Liver (tissue), 9 donors: ENCODE measurements around the gene IL2RA. TPM values are rescaled to one million over a fixed set of nuclear protein-coding genes. Genes with fewer than 3 reads are reported as not detected.

Experiments
- DNase-seq: peaks from one replicate; pipeline ENCODE4 v3.0.0-alpha.2; 2017; ENCODE audit warnings: low spot score
- H3K27ac ChIP-seq, 2 donors: one replicate each; pipeline ENCODE4 v1.7.0; 2013; ENCODE audit warnings: inconsistent platforms in 2 of 2, low read length in 2 of 2, control low read depth in 1 of 2, low read depth in 1 of 2, mild to moderate bottlenecking in 1 of 2
- H3K27me3 ChIP-seq, 4 donors: one replicate each; pipeline versions ENCODE4 v1.6.1 to v1.7.0; 2013; ENCODE audit warnings: low read length in 3 of 4, inconsistent platforms in 1 of 4, mild to moderate bottlenecking in 1 of 4, moderate library complexity in 1 of 4; ENCODE audit not compliant: control insufficient read depth in 4 of 4, insufficient read depth in 4 of 4
- H3K36me3 ChIP-seq, 4 donors: one replicate each; pipeline versions ENCODE4 v1.6.1 to v1.7.0; 2013; ENCODE audit warnings: low read length in 3 of 4, mild to moderate bottlenecking in 3 of 4, low read depth in 1 of 4, moderate library complexity in 1 of 4; ENCODE audit not compliant: control insufficient read depth in 4 of 4, insufficient read depth in 3 of 4
- H3K4me1 ChIP-seq, 4 donors: one replicate each; pipeline versions ENCODE4 v1.6.1 to v1.7.0; 2013; ENCODE audit warnings: low read length in 3 of 4, mild to moderate bottlenecking in 3 of 4, moderate library complexity in 1 of 4; ENCODE audit not compliant: control insufficient read depth in 4 of 4, insufficient read depth in 4 of 4
- H3K4me3 ChIP-seq, 3 donors: one replicate each; pipeline versions ENCODE4 v1.6.1 to v1.7.0; 2013; ENCODE audit warnings: low read length in 3 of 3, control low read depth in 1 of 3, low read depth in 1 of 3, mild to moderate bottlenecking in 1 of 3
- H3K9ac ChIP-seq, 2 donors: one replicate each; pipeline ENCODE4 v1.7.0; 2013; ENCODE audit warnings: low read length in 2 of 2, mild to moderate bottlenecking in 2 of 2, moderate library complexity in 2 of 2, control low read depth in 1 of 2, low read depth in 1 of 2
- H3K9me3 ChIP-seq, 4 donors: one replicate each; pipeline versions ENCODE4 v1.6.1 to v1.7.0; 2013; ENCODE audit warnings: low read length in 3 of 4; ENCODE audit not compliant: control insufficient read depth in 4 of 4
- ATF3 ChIP-seq: IDR thresholded peaks from 2 replicates; pipeline ENCODE4 v1.6.1; 2016; ENCODE audit warnings: antibody characterized with exemption
- CTCF ChIP-seq: fragments of 150-350 bp; IDR thresholded peaks from 2 replicates; pipeline ENCODE4 v1.5.1; 2017; ENCODE audit warnings: improper control_type of control experiment, low read depth, low read length; ENCODE audit not compliant: missing input control
- EGR1 ChIP-seq, 2 donors: IDR thresholded peaks; 2 replicates each; pipeline ENCODE4 v1.6.1; 2016 to 2018; ENCODE audit warnings: antibody characterized with exemption in 2 of 2, low read depth in 2 of 2
- FOXA1 ChIP-seq: IDR thresholded peaks from 2 replicates; pipeline ENCODE4 v1.6.1; 2016; ENCODE audit warnings: antibody characterized with exemption
- FOXA2 ChIP-seq: IDR thresholded peaks from 2 replicates; pipeline ENCODE4 v1.6.1; 2016; ENCODE audit warnings: antibody characterized with exemption
- GABPA ChIP-seq, 2 donors: IDR thresholded peaks in 1 of 2; conservative IDR thresholded peaks in 1 of 2; 2 replicates each; pipeline ENCODE4 v1.6.1; 2016; ENCODE audit warnings: antibody characterized with exemption in 2 of 2, mild to moderate bottlenecking in 1 of 2, moderate library complexity in 1 of 2
- HNF4G ChIP-seq: IDR thresholded peaks from 2 replicates; pipeline ENCODE4 v1.6.1; 2016; ENCODE audit warnings: antibody characterized with exemption
- JUND ChIP-seq, 2 donors: IDR thresholded peaks; 2 replicates each; pipeline ENCODE4 v1.6.1; 2016; ENCODE audit warnings: antibody characterized with exemption in 2 of 2
- MAX ChIP-seq: IDR thresholded peaks from 2 replicates; pipeline ENCODE4 v1.6.1; 2016; ENCODE audit warnings: antibody characterized with exemption
- NR2F2 ChIP-seq: IDR thresholded peaks from 2 replicates; pipeline ENCODE4 v1.6.1; 2016; ENCODE audit warnings: antibody characterized with exemption
- RAD21 ChIP-seq, 2 donors: IDR thresholded peaks; 2 replicates each; pipeline ENCODE4 v1.6.1; 2016; ENCODE audit warnings: antibody characterized with exemption in 2 of 2, mild to moderate bottlenecking in 2 of 2
- SP1 ChIP-seq: IDR thresholded peaks from 2 replicates; pipeline ENCODE4 v1.6.1; 2018; ENCODE audit warnings: antibody characterized with exemption, mild to moderate bottlenecking
- TAF1 ChIP-seq: conservative IDR thresholded peaks from 2 replicates; pipeline ENCODE4 v1.6.1; 2016; ENCODE audit warnings: antibody characterized with exemption, mild to moderate bottlenecking
- YY1 ChIP-seq: IDR thresholded peaks from 2 replicates; pipeline ENCODE4 v1.6.1; 2016; ENCODE audit warnings: antibody characterized with exemption, mild to moderate bottlenecking
- ZBTB33 ChIP-seq: IDR thresholded peaks from 2 replicates; pipeline ENCODE4 v1.6.1; 2016; ENCODE audit warnings: antibody characterized with exemption
- WGBS: extraction: QIAGEN DNeasy Blood & Tissue Kit; methylation state at CpG from one replicate; pipeline ENCODE4 v1.1.7; 2013; 5-methylcytosine and 5-hydroxymethylcytosine counted together
- polyA plus RNA-seq, 2 donors: library from polyadenylated mRNA; stranded (reverse) in 1 of 2; unstranded in 1 of 2; fragments of 200-250 nt in 1 of 2; fragments of >200 nt in 1 of 2; fragmentation: Nextera tagmentation in 1 of 2; extraction: Ambion mirVana in 1 of 2; gene quantifications; one replicate each; pipeline versions ENCODE4 v1.2.1 to v1.2.3, GENCODE V29; 2013 to 2015
- total RNA-seq, 2 donors: library from RNA; depleted of rRNA; stranded (reverse); fragments of >200 nt; gene quantifications; one replicate each; pipeline ENCODE4 v1.2.3, GENCODE V29; 2014
- TF ChIP-seq, protein P1 (sequence below): IDR thresholded peaks from 2 replicates; pipeline ENCODE4 v1.6.1; 2016; ENCODE audit warnings: antibody characterized with exemption, mild to moderate bottlenecking
- donor health status: healthy.
- donor health status: healthy.
- donor health status: healthy.
- donor health status: healthy.
- donor health status: healthy.

The IL2RA gene
- total and polyA plus RNA-seq, 4 donors, result 0.46 to 1.6 TPM; not detected in 2

- WGBS, result 72% methylated on average over 20 of the region's 20 CpGs
- Histone ChIP-seq H3K4me3 (no peak overlapping the region), H3K27me3 (no peaks in the 10 kb centered on the region), H3K36me3 (no peaks in the 10 kb centered on the region), H3K27ac (no peak overlapping the region), H3K4me1 (no peaks in the 10 kb centered on the region), H3K9me3 (no peaks in the 10 kb centered on the region), H3K9ac (no peak overlapping the region)
- TF ChIP-seq RAD21 (IDR thresholded peaks at IDR 0.05) (no peak), YY1 (no peak), SP1 (no peak), HNF4G (no peak), GABPA (IDR thresholded peaks at IDR 0.05 in 1 of 2, conservative IDR thresholded peaks at IDR 0.05 in 1 of 2) (no peak), TAF1 (no peak), FOXA1 (no peak), MAX (no peak), EGR1 (IDR thresholded peaks at IDR 0.05; ENCODE audit: low read depth in 2 of 2) (no peak), JUND (IDR thresholded peaks at IDR 0.05) (no peak), NR2F2 (no peak), ATF3 (no peak), ZBTB33 (no peak), CTCF (no peak)
- TF ChIP-seq, protein P1, sequence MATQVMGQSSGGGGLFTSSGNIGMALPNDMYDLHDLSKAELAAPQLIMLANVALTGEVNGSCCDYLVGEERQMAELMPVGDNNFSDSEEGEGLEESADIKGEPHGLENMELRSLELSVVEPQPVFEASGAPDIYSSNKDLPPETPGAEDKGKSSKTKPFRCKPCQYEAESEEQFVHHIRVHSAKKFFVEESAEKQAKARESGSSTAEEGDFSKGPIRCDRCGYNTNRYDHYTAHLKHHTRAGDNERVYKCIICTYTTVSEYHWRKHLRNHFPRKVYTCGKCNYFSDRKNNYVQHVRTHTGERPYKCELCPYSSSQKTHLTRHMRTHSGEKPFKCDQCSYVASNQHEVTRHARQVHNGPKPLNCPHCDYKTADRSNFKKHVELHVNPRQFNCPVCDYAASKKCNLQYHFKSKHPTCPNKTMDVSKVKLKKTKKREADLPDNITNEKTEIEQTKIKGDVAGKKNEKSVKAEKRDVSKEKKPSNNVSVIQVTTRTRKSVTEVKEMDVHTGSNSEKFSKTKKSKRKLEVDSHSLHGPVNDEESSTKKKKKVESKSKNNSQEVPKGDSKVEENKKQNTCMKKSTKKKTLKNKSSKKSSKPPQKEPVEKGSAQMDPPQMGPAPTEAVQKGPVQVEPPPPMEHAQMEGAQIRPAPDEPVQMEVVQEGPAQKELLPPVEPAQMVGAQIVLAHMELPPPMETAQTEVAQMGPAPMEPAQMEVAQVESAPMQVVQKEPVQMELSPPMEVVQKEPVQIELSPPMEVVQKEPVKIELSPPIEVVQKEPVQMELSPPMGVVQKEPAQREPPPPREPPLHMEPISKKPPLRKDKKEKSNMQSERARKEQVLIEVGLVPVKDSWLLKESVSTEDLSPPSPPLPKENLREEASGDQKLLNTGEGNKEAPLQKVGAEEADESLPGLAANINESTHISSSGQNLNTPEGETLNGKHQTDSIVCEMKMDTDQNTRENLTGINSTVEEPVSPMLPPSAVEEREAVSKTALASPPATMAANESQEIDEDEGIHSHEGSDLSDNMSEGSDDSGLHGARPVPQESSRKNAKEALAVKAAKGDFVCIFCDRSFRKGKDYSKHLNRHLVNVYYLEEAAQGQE, result no peak
- DNase-seq, result peak; percentile 29
Measured at GRCh38 chr10:5999440-6000165, 62.6 kb downstream of the IL2RA start.

DNA sequence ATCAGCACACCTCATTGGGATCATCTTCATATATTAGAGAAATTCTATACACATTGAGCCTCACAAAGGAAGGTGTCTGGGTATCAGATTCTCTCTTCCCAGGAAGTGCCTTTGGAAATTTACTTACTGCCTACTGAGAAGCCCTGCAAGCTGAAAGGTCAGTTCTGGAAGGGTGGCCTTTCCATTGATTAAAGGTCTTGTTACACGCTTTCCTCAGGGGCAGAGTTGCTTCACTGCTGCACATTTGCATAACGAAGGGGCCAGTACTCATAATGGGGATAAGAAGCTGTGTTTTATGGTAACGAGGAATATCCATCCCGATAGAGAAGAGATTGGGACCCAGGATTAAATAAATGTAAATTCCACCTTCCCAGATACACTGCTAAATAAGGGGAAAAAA, 65.5 kb downstream of the IL2RA start:
- no peaks in the 10 kb centered on the region for H3K27me3 ChIP-seq
- no peaks in the 10 kb centered on the region for H3K36me3 ChIP-seq
- no peaks in the 10 kb centered on the region for H3K4me1 ChIP-seq
- no peak overlapping the region for H3K4me3 ChIP-seq
- TF ChIP-seq, protein P1, result no peak
- TF ChIP-seq ZBTB33, result no peak
- no peak for TF ChIP-seq MAX
- TF ChIP-seq FOXA2, result no peak
- no peak for TF ChIP-seq FOXA1
- no peak for TF ChIP-seq JUND (IDR thresholded peaks at IDR 0.05)
- TF ChIP-seq EGR1 (IDR thresholded peaks at IDR 0.05; ENCODE audit: low read depth in 2 of 2), result no peak
- no peak for TF ChIP-seq RAD21 (IDR thresholded peaks at IDR 0.05)
- TF ChIP-seq YY1, result no peak
- no peak overlapping the region for H3K9ac ChIP-seq
- DNase-seq, result no peak
- WGBS, result 82% methylated on average over 4 of the region's 4 CpGs
- peaks cover 0 to 1% (median 0%) of the 10 kb centered on the region in 4 donors for H3K9me3 ChIP-seq
- no peak overlapping the region for H3K27ac ChIP-seq
